BE2C (cell line): ENCODE results near the gene GOSR2.
"Not testable (repeated sequence)": the region's sequence is repeated elsewhere in the genome, so short reads cannot be mapped to it uniquely, and the experiment has no call there.

Source experiments
- DNase-seq: peaks from one replicate; pipeline ENCODE4 v3.0.0-alpha.2; 2020
- H3K27me3 ChIP-seq: fragments of 250-450 bp; sonication (Bioruptor Pico); 2 replicates; pipeline ENCODE4 v1.5.1; 2020; ENCODE audit warnings: mild to moderate bottlenecking
- H3K36me3 ChIP-seq: fragments of 250-450 bp; sonication (Bioruptor Pico); 2 replicates; pipeline ENCODE4 v1.5.1; 2020; ENCODE audit warnings: mild to moderate bottlenecking
- H3K4me1 ChIP-seq: fragments of 250-450 bp; sonication (Bioruptor Pico); 2 replicates; pipeline ENCODE4 v1.5.1; 2020
- H3K4me3 ChIP-seq: 2 replicates; pipeline ENCODE4 v1.5.1; 2011; ENCODE audit warnings: low read depth, low read length
- H3K9me3 ChIP-seq: fragments of 250-450 bp; sonication (Bioruptor Pico); 2 replicates; pipeline ENCODE4 v1.5.1; 2020
- TF ChIP-seq, protein P1 (sequence below): IDR thresholded peaks from 2 replicates; pipeline ENCODE4 v1.5.1; 2012; ENCODE audit warnings: mild to moderate bottlenecking, low read depth, low read length

Gene GOSR2

DNA sequence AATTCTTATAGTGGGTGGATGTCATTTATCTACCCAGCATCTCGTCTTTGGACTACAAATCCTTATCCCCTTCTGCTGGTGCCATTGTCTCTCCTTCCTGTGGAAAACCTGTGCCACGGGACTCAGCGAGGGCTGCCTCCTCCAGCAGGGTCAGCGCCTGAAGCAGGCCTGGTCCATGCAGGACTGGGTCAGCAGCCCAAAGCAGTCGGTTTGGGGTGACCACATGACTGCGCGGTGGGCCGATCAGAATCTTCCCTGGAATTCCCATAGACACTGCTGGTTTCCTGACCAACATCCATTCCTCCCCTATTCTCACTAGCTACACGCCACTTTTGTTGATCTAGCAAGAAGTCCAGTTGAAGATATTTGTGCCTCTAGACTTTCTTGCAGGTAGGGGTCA, 29.2 kb downstream of the GOSR2 start:
- TF ChIP-seq, protein P1, sequence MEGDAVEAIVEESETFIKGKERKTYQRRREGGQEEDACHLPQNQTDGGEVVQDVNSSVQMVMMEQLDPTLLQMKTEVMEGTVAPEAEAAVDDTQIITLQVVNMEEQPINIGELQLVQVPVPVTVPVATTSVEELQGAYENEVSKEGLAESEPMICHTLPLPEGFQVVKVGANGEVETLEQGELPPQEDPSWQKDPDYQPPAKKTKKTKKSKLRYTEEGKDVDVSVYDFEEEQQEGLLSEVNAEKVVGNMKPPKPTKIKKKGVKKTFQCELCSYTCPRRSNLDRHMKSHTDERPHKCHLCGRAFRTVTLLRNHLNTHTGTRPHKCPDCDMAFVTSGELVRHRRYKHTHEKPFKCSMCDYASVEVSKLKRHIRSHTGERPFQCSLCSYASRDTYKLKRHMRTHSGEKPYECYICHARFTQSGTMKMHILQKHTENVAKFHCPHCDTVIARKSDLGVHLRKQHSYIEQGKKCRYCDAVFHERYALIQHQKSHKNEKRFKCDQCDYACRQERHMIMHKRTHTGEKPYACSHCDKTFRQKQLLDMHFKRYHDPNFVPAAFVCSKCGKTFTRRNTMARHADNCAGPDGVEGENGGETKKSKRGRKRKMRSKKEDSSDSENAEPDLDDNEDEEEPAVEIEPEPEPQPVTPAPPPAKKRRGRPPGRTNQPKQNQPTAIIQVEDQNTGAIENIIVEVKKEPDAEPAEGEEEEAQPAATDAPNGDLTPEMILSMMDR: no peak
- Histone ChIP-seq H3K9me3 (no peaks in the 10 kb centered on the region), H3K36me3 (no peaks in the 10 kb centered on the region), H3K4me1 (peaks cover 8% of the 10 kb centered on the region; the same call in 1 of the 2 replicates), H3K27me3 (peaks cover 27% of the 10 kb centered on the region), H3K4me3 (no peak overlapping the region)
- DNase-seq: no peak

DNA sequence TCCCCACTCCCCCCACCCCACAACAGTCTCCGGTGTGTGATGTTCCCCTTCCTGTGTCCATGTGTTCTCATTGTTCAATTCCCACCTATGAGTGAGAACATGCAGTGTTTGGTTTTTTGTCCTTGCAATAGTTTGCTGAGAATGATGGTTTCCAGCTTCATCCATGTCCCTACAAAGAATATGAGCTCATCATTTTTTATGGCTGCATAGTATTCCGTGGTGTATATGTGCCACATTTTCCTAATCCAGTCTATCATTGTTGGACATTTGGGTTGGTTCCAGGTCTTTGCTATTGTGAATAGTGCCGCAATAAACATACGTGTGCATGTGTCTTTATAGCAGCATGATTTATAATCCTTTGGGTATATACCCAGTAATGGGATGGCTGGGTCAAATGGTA, 30.2 kb downstream of the GOSR2 start:
- H3K9me3 ChIP-seq, H3K4me1 ChIP-seq, H3K4me3 ChIP-seq, H3K36me3 ChIP-seq, DNase-seq: not testable (repeated sequence)
- H3K27me3 ChIP-seq: peaks cover 38% of the 10 kb centered on the region

DNA sequence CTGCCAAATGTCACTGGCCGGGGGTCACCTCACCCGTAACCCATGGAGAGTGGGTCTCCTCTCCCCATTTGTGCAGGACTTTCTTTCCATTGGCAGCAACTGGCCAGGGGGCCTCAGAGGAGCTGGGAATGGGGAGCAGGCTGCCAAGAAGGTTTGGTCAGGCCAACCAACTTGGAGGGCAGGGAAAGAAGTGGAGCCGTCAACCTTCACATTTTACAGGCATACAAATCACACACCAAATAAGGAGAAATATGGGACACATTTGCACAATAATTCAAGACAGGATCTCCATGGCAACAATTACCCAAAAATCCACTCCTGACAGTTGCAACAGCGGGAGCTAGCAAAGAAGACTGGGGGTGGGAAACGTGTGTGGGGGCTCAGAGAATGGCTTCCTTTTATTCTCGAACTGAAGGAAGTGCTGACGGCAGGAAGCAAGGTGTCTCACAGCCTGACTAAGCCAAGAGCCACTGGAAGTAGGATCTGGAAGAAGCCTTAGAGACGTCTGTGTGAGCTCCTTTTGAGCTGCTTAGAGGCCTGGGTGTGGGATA, 35.2 kb downstream of the GOSR2 start:
- Histone ChIP-seq H3K4me1 (no peaks in the 10 kb centered on the region), H3K27me3 (peaks cover 21% of the 10 kb centered on the region), H3K36me3 (no peaks in the 10 kb centered on the region), H3K9me3 (peaks cover 4% of the 10 kb centered on the region; the same call in 1 of the 2 replicates), H3K4me3 (no peak overlapping the region)
- DNase-seq: no peak
- TF ChIP-seq, protein P1: no peak

DNA sequence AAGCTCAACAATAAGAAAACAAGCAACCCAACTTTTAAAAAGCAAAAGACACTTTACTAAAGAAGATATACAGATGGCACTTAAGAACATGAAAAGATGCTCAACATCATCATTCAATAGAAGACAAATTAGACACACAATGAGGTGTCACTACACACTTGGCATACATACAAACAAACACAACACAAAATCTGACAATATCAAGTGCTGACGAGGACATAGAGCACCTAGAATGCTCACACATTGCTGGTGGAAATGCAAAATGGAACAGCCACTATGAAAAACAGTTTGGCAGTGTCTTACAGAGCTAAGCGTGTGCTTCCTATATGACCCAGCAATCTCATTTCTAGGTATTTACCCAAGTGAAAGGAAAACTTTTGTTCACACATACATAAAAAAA, 37.2 kb downstream of the GOSR2 start:
- Histone ChIP-seq H3K27me3 (peaks cover 21% of the 10 kb centered on the region), H3K4me1 (no peaks in the 10 kb centered on the region), H3K36me3 (no peaks in the 10 kb centered on the region), H3K4me3 (no peak overlapping the region), H3K9me3 (peaks cover 4% of the 10 kb centered on the region; the same call in 1 of the 2 replicates)
- DNase-seq: no peak
- TF ChIP-seq, protein P1: no peak

DNA sequence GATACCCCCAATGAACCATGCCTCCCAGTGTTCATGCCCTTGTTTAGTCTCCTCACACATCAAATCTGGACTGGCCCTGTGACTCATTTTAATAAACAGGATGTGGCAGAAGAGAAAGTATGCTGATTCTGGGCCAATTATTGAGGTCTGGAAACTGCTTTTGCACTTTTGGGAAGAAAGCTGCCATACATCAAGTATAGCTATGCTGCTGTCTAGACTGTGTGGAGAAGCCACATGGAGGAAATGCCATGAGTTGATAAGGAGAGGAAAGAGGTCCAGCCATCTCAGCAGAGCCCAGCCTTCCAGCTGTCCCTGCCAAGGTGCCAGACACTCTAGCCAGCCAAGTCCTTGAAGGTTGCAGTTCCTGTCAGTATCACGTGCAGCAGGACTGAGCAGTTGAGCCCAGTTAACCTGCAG, 39.4 kb downstream of the GOSR2 start:
- no peaks in the 10 kb centered on the region for H3K36me3 ChIP-seq
- H3K27me3 ChIP-seq: peaks cover 22% of the 10 kb centered on the region
- no peak for DNase-seq
- H3K9me3 ChIP-seq: peaks cover 4% of the 10 kb centered on the region; the same call in 1 of the 2 replicates
- no peak overlapping the region for H3K4me3 ChIP-seq
- no peaks in the 10 kb centered on the region for H3K4me1 ChIP-seq
- TF ChIP-seq, protein P1: no peak

DNA sequence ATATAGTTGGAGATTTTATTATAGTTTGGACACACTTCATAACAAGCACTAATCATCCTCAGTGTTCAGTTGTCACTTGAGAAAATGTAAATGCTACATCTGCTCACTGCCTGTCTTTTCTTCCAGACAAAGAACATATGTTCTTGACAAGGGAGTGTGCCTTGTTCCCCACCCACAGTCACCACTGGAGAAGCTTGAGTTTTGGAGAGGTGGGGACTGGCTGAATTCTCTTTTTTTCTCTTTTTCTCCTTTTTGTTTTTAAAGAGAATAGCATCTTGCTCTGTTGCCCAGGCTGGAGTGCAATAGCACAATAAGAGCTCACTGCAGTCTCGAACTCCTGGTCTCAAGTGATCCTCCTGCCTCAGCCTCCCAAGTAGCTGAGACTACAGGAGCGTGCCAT, 40.6 kb downstream of the GOSR2 start:
- H3K9me3 ChIP-seq: peaks cover 4% of the 10 kb centered on the region; the same call in 1 of the 2 replicates
- no peaks in the 10 kb centered on the region for H3K36me3 ChIP-seq
- no peaks in the 10 kb centered on the region for H3K4me1 ChIP-seq
- DNase-seq: no peak
- TF ChIP-seq, protein P1: no peak
- peaks cover 14% of the 10 kb centered on the region for H3K27me3 ChIP-seq
- no peak overlapping the region for H3K4me3 ChIP-seq
